TTC549 (cell line): ENCODE results near the gene SERTAD1.
"Not testable (repeated sequence)": the region's sequence is repeated elsewhere in the genome, so short reads cannot be mapped to it uniquely, and the experiment has no call there.

Source experiments
- FAIRE-seq: peaks from 2 replicates; lab custom pipeline; 2012; peaks lifted over from hg19 to GRCh38; lab: Jason Lieb, UNC

Gene SERTAD1

GRCh38 chr19:40425450-40426287, at the start of gene SERTAD1:
SERTAD1 (minus strand) TSS chr19:40425992; CDS start chr19:40423546, 2,446 bp downstream.
- peak; percentile 94 for FAIRE-seq

DNA sequence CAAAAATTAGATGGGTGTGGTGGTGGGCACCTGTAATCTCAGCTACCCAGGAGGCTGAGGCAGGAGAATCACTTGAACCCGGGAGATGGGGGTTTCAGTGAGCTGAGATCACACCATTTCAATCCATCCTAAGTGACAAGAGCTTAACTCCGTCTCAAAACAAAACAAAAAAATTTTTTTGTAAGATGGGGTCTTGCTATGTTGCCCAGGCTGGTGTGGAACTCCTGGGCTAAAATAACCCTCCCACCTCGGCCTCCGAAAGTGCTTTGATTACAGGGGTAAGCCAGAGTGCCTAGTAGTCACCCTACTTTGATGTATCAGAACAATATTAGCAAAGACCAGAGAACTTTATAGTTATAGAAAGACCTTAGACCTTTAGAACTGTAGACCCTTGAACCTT, 48.9 kb upstream of the SERTAD1 start:
- FAIRE-seq: no peak

DNA sequence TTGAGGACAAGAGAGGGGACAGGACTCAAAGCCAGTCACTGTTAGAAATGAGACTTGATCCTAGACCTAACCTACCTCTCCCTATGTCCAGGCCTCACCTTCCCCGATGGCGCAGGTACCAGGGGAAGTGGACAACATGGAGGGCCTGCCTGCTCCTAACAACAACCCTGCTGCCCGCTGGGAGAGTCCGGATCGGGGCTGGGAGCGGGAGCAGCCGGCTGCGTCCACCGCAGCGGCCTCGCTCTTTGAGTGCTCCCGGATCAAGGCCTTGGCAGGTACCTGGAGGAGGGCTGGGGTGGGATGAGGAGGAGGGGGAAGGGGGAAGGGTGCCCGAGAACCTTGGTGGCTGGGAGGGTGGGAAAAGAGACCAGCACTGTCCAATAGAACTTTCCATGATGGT, 46.7 kb upstream of the SERTAD1 start:
- no peak for FAIRE-seq

GRCh38 chr19:40471111-40471510, 45.3 kb upstream of the SERTAD1 start:
- no peak for FAIRE-seq

- no peak for FAIRE-seq
These were observed 43.2 kb upstream of the SERTAD1 start for GRCh38 chr19:40469011-40469410.

GRCh38 chr19:40466985-40467734, 41.4 kb upstream of the SERTAD1 start, which contains the start of gene SPTBN4:
SPTBN4 (plus strand) TSS chr19:40467001; CDS start chr19:40472622, 5,621 bp downstream.
- FAIRE-seq: no peak

- no peak for FAIRE-seq
These were observed 40.6 kb upstream of the SERTAD1 start for GRCh38 chr19:40466219-40466984.

- FAIRE-seq: peak; percentile 88
These were observed 39.9 kb upstream of the SERTAD1 start, which contains the start of gene BLVRB for GRCh38 chr19:40465557-40466218. BLVRB (minus strand) TSS chr19:40465745; CDS start chr19:40465688, 57 bp downstream.

GRCh38 chr19:40465025-40465556, 39.3 kb upstream of the SERTAD1 start:
- no peak for FAIRE-seq

DNA sequence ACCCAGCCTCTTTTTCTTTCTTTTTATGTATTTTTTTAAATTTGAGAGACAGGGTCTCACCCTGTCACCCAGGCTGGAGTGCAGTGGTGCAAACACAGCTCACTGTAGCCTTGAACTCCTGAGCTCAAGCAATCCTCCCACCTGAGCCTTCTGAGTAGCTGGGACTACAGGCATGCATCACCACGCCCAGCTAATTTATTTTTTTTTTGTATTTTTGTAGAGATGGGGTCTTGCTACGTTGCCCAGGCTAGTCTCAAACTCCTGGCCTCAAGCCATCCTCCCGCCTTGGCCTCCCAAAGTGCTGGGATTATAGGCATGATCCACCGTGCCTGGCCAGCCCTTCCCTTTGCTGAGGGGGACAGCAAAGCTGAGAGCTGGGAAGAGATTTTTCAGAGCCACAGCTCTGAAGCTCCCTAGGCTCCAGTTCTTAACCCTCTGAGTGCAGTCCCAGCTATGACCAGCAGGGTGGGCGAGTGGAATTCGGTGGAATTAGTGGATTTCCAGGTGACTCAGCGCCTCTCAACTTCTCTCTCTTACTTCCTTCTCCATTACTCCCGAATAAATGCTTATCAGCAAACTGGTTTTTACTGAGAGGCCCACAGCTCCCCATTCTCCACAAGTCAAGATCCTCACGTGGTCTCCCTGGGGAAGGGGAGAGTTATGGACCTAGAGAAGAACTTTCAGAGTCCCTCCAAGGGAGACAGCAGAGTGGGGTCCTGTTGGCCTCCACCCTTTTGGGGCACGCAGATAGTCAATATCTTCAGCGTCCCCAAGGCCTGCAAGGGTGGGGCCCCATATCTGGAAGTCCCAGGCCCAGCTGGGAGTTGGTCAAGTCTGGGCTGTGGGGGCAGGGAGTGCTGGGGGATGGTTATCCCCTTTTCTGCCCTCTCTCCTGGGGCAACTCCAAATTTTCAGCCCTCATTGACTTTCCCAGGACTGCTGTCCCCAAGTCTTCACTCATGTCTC, 38.5 kb upstream of the SERTAD1 start:
- no peak for FAIRE-seq

DNA sequence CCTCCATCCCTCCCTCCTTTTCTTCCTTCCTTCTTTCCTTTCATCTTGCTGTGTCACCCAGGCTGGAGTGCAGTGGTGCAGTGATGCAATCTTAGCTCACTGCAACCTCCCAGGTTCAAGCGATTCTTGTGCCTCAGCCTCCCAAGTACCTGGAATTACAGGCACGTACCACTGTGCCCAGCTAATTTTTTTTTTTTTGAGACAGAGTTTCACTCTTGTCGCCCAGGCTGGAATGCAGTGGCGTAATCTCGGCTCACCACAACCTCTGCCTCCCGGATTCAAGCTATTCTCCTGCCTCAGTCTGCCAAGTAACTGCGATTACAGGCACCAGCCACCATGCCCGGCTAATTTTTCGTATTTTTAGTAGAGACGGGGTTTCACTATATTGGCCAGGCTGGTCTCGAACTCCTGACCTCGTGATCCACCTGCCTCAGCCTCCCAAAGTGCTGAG, 37.8 kb upstream of the SERTAD1 start:
- not testable (repeated sequence) for FAIRE-seq

- no peak for FAIRE-seq
These were observed 36.0 kb upstream of the SERTAD1 start for GRCh38 chr19:40461669-40462221.

DNA sequence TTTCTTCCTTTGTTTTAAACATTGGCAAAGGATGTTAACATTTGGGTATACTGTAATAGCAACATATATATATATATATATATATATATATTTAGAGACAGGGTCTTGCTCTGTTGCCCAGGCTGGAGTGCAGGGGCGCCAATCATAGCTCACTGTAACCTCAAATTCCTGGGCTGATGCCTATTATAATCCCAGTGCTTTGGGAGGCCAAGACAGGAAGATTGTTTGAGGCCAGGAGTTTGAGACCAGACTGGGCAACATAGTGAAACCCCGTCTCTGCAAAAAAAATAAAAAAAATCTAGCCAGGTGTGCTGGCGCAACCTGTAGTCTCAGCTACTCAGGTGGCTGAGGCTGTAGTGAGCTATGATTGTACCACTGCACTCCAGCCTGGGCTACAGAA, 34.4 kb upstream of the SERTAD1 start:
- no peak for FAIRE-seq

GRCh38 chr19:40458597-40458974, 32.8 kb upstream of the SERTAD1 start:
- FAIRE-seq: no peak

- FAIRE-seq: no peak
These were observed 32.3 kb upstream of the SERTAD1 start for GRCh38 chr19:40457953-40458596.

DNA sequence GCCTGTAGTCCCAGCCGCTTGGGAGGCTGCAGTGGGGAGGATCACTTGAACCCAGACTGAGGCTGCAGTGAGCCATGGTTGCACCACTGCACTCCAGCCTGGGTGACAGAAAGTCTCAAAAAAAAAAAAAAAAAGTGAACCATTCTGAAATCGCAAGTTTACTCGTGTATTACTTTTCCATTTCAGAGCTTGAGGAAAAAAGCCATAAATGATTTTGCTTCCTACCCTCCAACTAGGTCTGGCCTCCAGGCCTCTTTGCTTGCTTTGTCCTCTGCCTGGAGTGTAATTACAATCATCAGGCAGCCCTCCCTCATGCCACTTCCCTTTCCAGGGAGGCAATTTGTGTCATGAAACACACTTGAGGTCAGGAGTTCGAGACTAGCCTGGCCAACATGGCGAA, 31.3 kb upstream of the SERTAD1 start:
- no peak for FAIRE-seq

DNA sequence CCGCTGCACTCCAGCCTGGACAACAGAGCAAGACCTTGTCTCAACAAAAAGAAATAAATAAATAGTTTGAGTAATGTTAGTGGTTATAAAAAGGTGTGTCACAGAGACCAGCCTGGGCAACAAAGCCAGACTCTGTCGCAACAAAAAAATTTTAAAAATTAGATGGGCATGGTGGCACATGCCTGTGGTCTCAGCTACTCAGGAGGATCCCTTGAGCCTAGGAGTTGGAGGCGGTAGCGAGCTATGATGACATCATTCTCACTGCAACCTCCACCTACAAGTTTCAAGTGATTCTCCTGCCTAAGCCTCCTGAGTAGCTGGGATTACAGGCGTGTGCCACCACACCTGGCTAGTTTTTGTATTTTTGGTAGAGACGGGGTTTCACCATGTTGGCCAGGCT, 28.2 kb upstream of the SERTAD1 start:
- not testable (repeated sequence) for FAIRE-seq

DNA sequence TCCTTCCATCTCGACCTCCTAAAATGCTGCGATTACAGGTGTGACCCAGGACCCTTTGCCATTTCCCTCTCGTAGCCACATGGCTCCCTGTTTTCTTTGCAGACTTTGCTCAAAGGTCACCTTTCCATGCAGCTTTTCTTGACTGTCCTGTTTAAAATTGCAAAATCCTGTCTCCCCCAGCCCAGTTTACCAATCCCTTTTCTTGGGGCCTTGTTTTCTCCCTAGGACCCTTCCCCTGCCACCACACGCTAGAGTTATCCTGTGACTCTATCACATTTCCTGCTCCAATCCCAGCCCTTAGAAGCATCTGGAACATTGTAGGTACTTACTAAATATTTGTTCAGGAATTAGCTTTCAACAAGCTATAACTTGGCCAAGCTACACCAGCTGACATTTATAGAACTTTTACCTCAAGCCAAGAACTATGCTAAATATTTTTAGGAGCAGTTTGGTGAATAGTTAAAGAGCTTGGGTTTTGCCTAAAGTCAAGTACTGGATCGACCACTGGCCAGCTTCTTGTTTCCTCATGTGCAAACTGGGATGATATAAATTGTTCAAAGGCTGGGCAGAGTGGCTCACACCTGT, 27.5 kb upstream of the SERTAD1 start:
- FAIRE-seq: no peak

- no peak for FAIRE-seq
These were observed 26.2 kb upstream of the SERTAD1 start for GRCh38 chr19:40452016-40452415.
